ENCODE results near the gene CRYGA.

CRYGA gene

DNA sequence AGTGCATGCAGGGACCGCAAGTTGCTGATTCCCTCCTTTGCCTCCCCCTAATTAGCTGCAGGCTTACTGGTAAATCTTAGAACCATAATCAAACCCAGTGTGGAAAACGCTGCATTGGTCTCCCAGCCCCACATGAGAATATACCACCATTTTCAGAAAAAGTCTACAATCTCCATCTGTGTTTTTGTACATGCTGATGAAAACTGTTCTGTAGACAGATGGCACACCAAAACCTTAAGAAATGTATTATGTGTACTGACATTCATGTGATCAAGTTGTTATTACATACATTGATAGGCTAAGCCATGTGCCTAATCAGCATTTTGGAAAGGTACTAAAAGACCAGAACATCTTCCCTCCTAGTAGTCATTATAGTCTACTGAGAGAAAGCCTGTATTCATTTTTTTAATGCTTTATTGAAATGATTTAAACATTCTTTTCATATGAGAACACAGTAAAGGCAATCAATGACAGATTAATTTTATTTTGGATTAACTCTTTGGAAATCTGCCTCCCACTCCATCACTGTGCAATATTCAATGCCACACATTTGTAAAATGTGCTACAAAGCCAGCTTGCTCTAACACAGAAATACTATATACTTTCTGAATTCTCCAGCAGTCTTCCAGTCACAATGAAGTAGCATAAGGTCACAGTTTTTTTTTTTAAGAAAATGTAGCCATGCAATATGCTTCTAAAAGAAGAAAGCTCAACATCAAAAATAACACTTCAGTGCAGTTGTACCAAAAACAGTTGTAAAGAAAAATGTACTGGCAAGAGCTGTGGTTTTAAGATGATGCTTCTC lies 1.8 kb upstream of the CRYGA start:
- Histone ChIP-seq H3K4me3 (ENCODE audit: low read length in 2 of 2) (no peak overlapping the region), H3K4me1 (ENCODE audit: control insufficient read depth, insufficient read depth, low read length) (no peaks in the 10 kb centered on the region), H3K27ac (ENCODE audit: low read length) (no peak overlapping the region), H3K36me3 (ENCODE audit: control insufficient read depth in 2 of 2, insufficient read depth in 2 of 2, low read length in 2 of 2) (no peaks in the 10 kb centered on the region), H3K9ac (ENCODE audit: low read length in 2 of 2) (no peak overlapping the region), H3K27me3 (ENCODE audit: control insufficient read depth in 1 of 2, insufficient read depth in 2 of 2, low read length in 2 of 2) (peaks cover 4% of the 10 kb centered on the region in 2 donors), H3K9me3 (ENCODE audit: control insufficient read depth in 2 of 2, low read length in 2 of 2) (no peaks in the 10 kb centered on the region)

DNA sequence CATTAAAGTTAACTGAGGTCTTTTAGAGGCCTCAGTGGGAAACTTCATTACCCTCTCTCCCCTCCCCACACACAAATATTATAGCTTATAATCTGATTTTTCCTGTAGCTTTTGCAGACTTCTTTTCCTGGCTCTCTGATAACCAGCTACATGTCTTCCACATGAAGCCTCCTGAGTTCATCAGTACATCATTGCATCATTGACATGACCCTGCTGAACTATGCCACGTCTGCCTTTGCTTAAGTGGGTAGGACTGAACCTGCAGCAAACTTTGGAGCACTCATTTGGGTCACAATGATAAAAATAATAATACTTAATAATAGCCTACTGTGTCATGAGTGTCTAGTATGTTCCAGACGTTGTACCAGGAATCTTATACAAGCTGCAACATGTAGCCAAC lies 7.0 kb downstream of the CRYGA start:
- H3K9me3 ChIP-seq (ENCODE audit: control insufficient read depth in 2 of 2, low read length in 2 of 2), result no peaks in the 10 kb centered on the region

GRCh38 chr2:208153156-208153555 lies 10.2 kb downstream of the CRYGA start:
- Histone ChIP-seq H3K9me3 (ENCODE audit: control insufficient read depth in 2 of 2, low read length in 2 of 2) (no peaks in the 10 kb centered on the region), H3K9ac (ENCODE audit: low read length in 2 of 2) (no peak overlapping the region), H3K4me1 (ENCODE audit: control insufficient read depth, insufficient read depth, low read length) (no peaks in the 10 kb centered on the region), H3K36me3 (ENCODE audit: control insufficient read depth in 2 of 2, insufficient read depth in 2 of 2, low read length in 2 of 2) (no peaks in the 10 kb centered on the region), H3K27ac (ENCODE audit: low read length) (no peak overlapping the region), H3K4me3 (ENCODE audit: low read length in 2 of 2) (no peak overlapping the region), H3K27me3 (ENCODE audit: control insufficient read depth in 1 of 2, insufficient read depth in 2 of 2, low read length in 2 of 2) (no peaks in the 10 kb centered on the region)

More for the DNA sequence above, 7.0 kb downstream of the CRYGA start:
- Histone ChIP-seq H3K4me1 (ENCODE audit: control insufficient read depth, insufficient read depth, low read length) (no peaks in the 10 kb centered on the region), H3K9ac (ENCODE audit: low read length in 2 of 2) (no peak overlapping the region), H3K27ac (ENCODE audit: low read length) (no peak overlapping the region), H3K36me3 (ENCODE audit: control insufficient read depth in 2 of 2, insufficient read depth in 2 of 2, low read length in 2 of 2) (no peaks in the 10 kb centered on the region), H3K27me3 (ENCODE audit: control insufficient read depth in 1 of 2, insufficient read depth in 2 of 2, low read length in 2 of 2) (no peaks in the 10 kb centered on the region), H3K4me3 (ENCODE audit: low read length in 2 of 2) (no peak overlapping the region)

DNA sequence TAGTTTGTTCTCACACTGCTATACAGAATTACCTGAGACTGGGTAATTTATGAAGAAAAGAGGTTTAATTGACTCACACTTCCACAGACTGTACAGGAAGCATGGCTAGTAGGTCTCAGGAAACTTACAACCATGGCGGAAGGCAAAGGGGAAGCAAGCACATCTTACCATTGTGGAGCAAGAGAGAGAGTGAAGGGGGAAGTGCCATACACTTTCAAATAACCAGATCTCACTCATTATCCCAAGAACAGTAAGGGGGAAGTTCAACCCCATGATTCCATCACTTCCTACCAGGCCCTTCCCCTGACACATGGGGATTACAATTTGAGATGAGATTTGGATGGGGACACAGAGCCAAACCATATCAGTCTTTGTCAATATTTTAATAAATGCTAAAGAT lies 12.4 kb downstream of the CRYGA start:
- Histone ChIP-seq H3K9ac (ENCODE audit: low read length in 2 of 2) (no peak overlapping the region), H3K4me1 (ENCODE audit: control insufficient read depth, insufficient read depth, low read length) (no peaks in the 10 kb centered on the region), H3K36me3 (ENCODE audit: control insufficient read depth in 2 of 2, insufficient read depth in 2 of 2, low read length in 2 of 2) (no peaks in the 10 kb centered on the region), H3K9me3 (ENCODE audit: control insufficient read depth in 2 of 2, low read length in 2 of 2) (no peaks in the 10 kb centered on the region), H3K4me3 (ENCODE audit: low read length in 2 of 2) (no peak overlapping the region), H3K27ac (ENCODE audit: low read length) (no peak overlapping the region), H3K27me3 (ENCODE audit: control insufficient read depth in 1 of 2, insufficient read depth in 2 of 2, low read length in 2 of 2) (no peaks in the 10 kb centered on the region)

DNA sequence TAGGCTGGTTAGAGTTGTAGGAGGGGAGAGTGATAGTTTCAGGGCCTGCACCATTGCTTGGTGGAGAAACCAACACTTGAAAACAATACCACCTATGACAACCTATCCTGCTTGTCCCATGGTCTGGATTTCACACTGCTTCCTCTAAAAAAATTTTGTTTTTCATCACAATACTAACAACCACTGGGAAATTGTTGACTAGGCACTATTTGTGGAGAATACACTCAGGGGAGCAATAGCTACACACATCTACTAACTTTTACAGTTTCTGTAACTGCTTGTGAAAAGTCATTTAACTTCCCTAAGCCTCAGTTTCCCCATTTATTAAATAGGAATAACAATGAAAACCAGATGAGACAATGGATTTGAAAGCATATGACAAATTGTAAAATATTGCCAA lies 13.3 kb downstream of the CRYGA start:
- Histone ChIP-seq H3K36me3 (ENCODE audit: control insufficient read depth in 2 of 2, insufficient read depth in 2 of 2, low read length in 2 of 2) (no peaks in the 10 kb centered on the region), H3K9ac (ENCODE audit: low read length in 2 of 2) (no peak overlapping the region), H3K27me3 (ENCODE audit: control insufficient read depth in 1 of 2, insufficient read depth in 2 of 2, low read length in 2 of 2) (no peaks in the 10 kb centered on the region), H3K27ac (ENCODE audit: low read length) (no peak overlapping the region), H3K9me3 (ENCODE audit: control insufficient read depth in 2 of 2, low read length in 2 of 2) (no peaks in the 10 kb centered on the region), H3K4me3 (ENCODE audit: low read length in 2 of 2) (no peak overlapping the region), H3K4me1 (ENCODE audit: control insufficient read depth, insufficient read depth, low read length) (no peaks in the 10 kb centered on the region)

DNA sequence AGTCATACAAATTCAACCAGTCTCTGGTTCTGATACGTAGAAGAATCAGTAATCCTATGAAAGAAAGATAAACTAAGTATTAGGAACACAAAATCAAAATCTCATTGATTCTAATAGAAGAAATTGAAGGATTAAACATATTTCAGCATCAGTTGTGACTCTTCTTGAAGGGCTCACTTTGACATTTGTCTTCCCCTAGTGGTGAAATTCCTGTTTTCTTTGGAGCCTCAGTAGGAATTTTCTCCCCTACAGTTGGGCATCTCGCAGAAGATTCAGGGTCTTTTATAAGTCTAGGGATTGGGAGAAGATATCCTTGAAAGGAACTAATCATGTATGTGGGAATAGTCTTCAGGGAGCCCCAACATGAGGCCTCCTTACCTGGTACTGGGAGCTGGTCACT lies 14.6 kb downstream of the CRYGA start:
- Histone ChIP-seq H3K4me1 (ENCODE audit: control insufficient read depth, insufficient read depth, low read length) (no peaks in the 10 kb centered on the region), H3K27ac (ENCODE audit: low read length) (no peak overlapping the region), H3K4me3 (ENCODE audit: low read length in 2 of 2) (no peak overlapping the region), H3K27me3 (ENCODE audit: control insufficient read depth in 1 of 2, insufficient read depth in 2 of 2, low read length in 2 of 2) (no peaks in the 10 kb centered on the region), H3K36me3 (ENCODE audit: control insufficient read depth in 2 of 2, insufficient read depth in 2 of 2, low read length in 2 of 2) (no peaks in the 10 kb centered on the region), H3K9ac (ENCODE audit: low read length in 2 of 2) (no peak overlapping the region), H3K9me3 (ENCODE audit: control insufficient read depth in 2 of 2, low read length in 2 of 2) (no peaks in the 10 kb centered on the region)

DNA sequence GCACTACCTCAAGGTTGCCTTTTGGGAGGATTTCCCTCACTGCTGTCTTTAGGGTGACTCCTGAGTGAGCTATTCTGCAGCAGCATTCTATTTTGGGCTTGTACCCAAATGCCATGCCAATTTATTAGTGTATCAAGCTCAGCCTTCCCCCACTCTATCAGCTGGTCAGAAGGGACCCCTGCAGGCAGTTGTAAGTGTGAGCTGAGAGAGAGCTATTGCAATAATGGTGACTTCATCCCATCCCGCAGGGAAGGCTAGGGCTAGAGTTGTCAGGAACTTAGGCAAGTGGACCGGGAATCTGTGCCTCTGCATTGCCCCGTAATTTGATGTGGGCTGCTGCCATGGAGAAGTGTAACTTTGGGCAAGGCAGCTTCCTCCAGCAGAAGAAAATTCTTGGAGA lies 15.6 kb downstream of the CRYGA start:
- Histone ChIP-seq H3K9ac (ENCODE audit: low read length in 2 of 2) (no peak overlapping the region), H3K27ac (ENCODE audit: low read length) (no peak overlapping the region), H3K4me1 (ENCODE audit: control insufficient read depth, insufficient read depth, low read length) (no peaks in the 10 kb centered on the region), H3K4me3 (ENCODE audit: low read length in 2 of 2) (no peak overlapping the region), H3K36me3 (ENCODE audit: control insufficient read depth in 2 of 2, insufficient read depth in 2 of 2, low read length in 2 of 2) (no peaks in the 10 kb centered on the region), H3K9me3 (ENCODE audit: control insufficient read depth in 2 of 2, low read length in 2 of 2) (no peaks in the 10 kb centered on the region), H3K27me3 (ENCODE audit: control insufficient read depth in 1 of 2, insufficient read depth in 2 of 2, low read length in 2 of 2) (no peaks in the 10 kb centered on the region)

GRCh38 chr2:208147008-208147407 lies 16.4 kb downstream of the CRYGA start:
- Histone ChIP-seq H3K9ac (ENCODE audit: low read length in 2 of 2) (no peak overlapping the region), H3K4me3 (ENCODE audit: low read length in 2 of 2) (no peak overlapping the region), H3K27ac (ENCODE audit: low read length) (no peak overlapping the region), H3K4me1 (ENCODE audit: control insufficient read depth, insufficient read depth, low read length) (no peaks in the 10 kb centered on the region), H3K36me3 (ENCODE audit: control insufficient read depth in 2 of 2, insufficient read depth in 2 of 2, low read length in 2 of 2) (no peaks in the 10 kb centered on the region), H3K27me3 (ENCODE audit: control insufficient read depth in 1 of 2, insufficient read depth in 2 of 2, low read length in 2 of 2) (no peaks in the 10 kb centered on the region), H3K9me3 (ENCODE audit: control insufficient read depth in 2 of 2, low read length in 2 of 2) (no peaks in the 10 kb centered on the region)

- Histone ChIP-seq H3K36me3 (ENCODE audit: control insufficient read depth in 2 of 2, insufficient read depth in 2 of 2, low read length in 2 of 2) (no peaks in the 10 kb centered on the region), H3K4me3 (ENCODE audit: low read length in 2 of 2) (no peak within 1 kb of the TSS), H3K9me3 (ENCODE audit: control insufficient read depth in 2 of 2, low read length in 2 of 2) (no peaks in the 10 kb centered on the region), H3K27ac (ENCODE audit: low read length) (no peak within 1 kb of the TSS), H3K4me1 (ENCODE audit: control insufficient read depth, insufficient read depth, low read length) (no peaks in the 10 kb centered on the region), H3K27me3 (ENCODE audit: control insufficient read depth in 1 of 2, insufficient read depth in 2 of 2, low read length in 2 of 2) (no peaks in the 10 kb centered on the region), H3K9ac (ENCODE audit: low read length in 2 of 2) (no peak within 1 kb of the TSS)
Measured at GRCh38 chr2:208146006-208146405, 17.4 kb downstream of the CRYGA start, which contains the start of gene CRYGB. CRYGB (minus strand) TSS chr2:208146158; CDS start chr2:208146120, 38 bp downstream.

GRCh38 chr2:208142925-208143799 lies 20.2 kb downstream of the CRYGA start:
- Histone ChIP-seq H3K9me3 (ENCODE audit: control insufficient read depth in 2 of 2, low read length in 2 of 2) (no peaks in the 10 kb centered on the region), H3K4me3 (ENCODE audit: low read length in 2 of 2) (no peak overlapping the region), H3K4me1 (ENCODE audit: control insufficient read depth, insufficient read depth, low read length) (no peaks in the 10 kb centered on the region), H3K9ac (ENCODE audit: low read length in 2 of 2) (no peak overlapping the region), H3K36me3 (ENCODE audit: control insufficient read depth in 2 of 2, insufficient read depth in 2 of 2, low read length in 2 of 2) (no peaks in the 10 kb centered on the region), H3K27ac (ENCODE audit: low read length) (no peak overlapping the region), H3K27me3 (ENCODE audit: control insufficient read depth in 1 of 2, insufficient read depth in 2 of 2, low read length in 2 of 2) (no peaks in the 10 kb centered on the region)

Data from stomach smooth muscle (tissue), 2 donors.